ENCODE data around the gene RBM24.
"Not testable (repeated sequence)": the region's sequence is repeated elsewhere in the genome, so short reads cannot be mapped to it uniquely, and the experiment has no call there.

RBM24 gene

GRCh38 chr6:17315262-17315661, 34.1 kb downstream of the RBM24 start:
- no peak for ATAC-seq (ENCODE audit: insufficient read depth, low read depth)
- Histone ChIP-seq H3K27ac (ENCODE audit: low read length) (no peak overlapping the region), H3K4me2 (ENCODE audit: insufficient read depth, low read length) (no peak overlapping the region)

GRCh38 chr6:17318435-17319165, 37.4 kb downstream of the RBM24 start:
- H3K27ac ChIP-seq (ENCODE audit: low read length): no peak overlapping the region
- no peaks in the 10 kb centered on the region for H3K79me2 ChIP-seq (ENCODE audit: insufficient read depth, low read length)
- H3K4me1 ChIP-seq (ENCODE audit: insufficient read depth, low read length): no peaks in the 10 kb centered on the region
- H2AFZ ChIP-seq (ENCODE audit: low read depth, low read length): no peak overlapping the region
- H3K36me3 ChIP-seq (ENCODE audit: insufficient read depth, low read length): no peaks in the 10 kb centered on the region
- no peak for ATAC-seq (ENCODE audit: insufficient read depth, low read depth)
- H3K9ac ChIP-seq (ENCODE audit: low read depth, low read length): no peak overlapping the region
- H3K4me2 ChIP-seq (ENCODE audit: insufficient read depth, low read length): no peak overlapping the region
- no peaks in the 10 kb centered on the region for H3K27me3 ChIP-seq (ENCODE audit: insufficient read depth, low read length, poor library complexity)
- H3K4me3 ChIP-seq (ENCODE audit: low read depth in 1 of 2, low read length in 2 of 2): no peak overlapping the region
- TF ChIP-seq EZH2 (IDR thresholded peaks at IDR 0.05; ENCODE audit: borderline replicate concordance, low read depth, low read length, severe bottlenecking) (no peak), CTCF (IDR thresholded peaks at IDR 0.05; ENCODE audit: borderline replicate concordance, extremely low read depth, low read length, poor library complexity, severe bottlenecking) (no peak)
- H3K9me3 ChIP-seq (ENCODE audit: insufficient read depth, low read length, severe bottlenecking): no peaks in the 10 kb centered on the region
- DNase-seq: no peak
- H4K20me1 ChIP-seq (ENCODE audit: insufficient read depth, low read length): no peaks in the 10 kb centered on the region

More at GRCh38 chr6:17315262-17315661, 34.1 kb downstream of the RBM24 start:
- H3K36me3 ChIP-seq (ENCODE audit: insufficient read depth, low read length): no peaks in the 10 kb centered on the region
- H3K4me1 ChIP-seq (ENCODE audit: insufficient read depth, low read length): no peaks in the 10 kb centered on the region
- no peaks in the 10 kb centered on the region for H3K9me3 ChIP-seq (ENCODE audit: insufficient read depth, low read length, severe bottlenecking)
- no peaks in the 10 kb centered on the region for H4K20me1 ChIP-seq (ENCODE audit: insufficient read depth, low read length)
- no peak for DNase-seq
- H3K79me2 ChIP-seq (ENCODE audit: insufficient read depth, low read length): no peaks in the 10 kb centered on the region
- no peak overlapping the region for H3K4me3 ChIP-seq (ENCODE audit: low read depth in 1 of 2, low read length in 2 of 2)
- H2AFZ ChIP-seq (ENCODE audit: low read depth, low read length): no peak overlapping the region
- TF ChIP-seq EZH2 (IDR thresholded peaks at IDR 0.05; ENCODE audit: borderline replicate concordance, low read depth, low read length, severe bottlenecking) (no peak), CTCF (IDR thresholded peaks at IDR 0.05; ENCODE audit: borderline replicate concordance, extremely low read depth, low read length, poor library complexity, severe bottlenecking) (no peak)
- no peak overlapping the region for H3K9ac ChIP-seq (ENCODE audit: low read depth, low read length)
- no peaks in the 10 kb centered on the region for H3K27me3 ChIP-seq (ENCODE audit: insufficient read depth, low read length, poor library complexity)

DNA sequence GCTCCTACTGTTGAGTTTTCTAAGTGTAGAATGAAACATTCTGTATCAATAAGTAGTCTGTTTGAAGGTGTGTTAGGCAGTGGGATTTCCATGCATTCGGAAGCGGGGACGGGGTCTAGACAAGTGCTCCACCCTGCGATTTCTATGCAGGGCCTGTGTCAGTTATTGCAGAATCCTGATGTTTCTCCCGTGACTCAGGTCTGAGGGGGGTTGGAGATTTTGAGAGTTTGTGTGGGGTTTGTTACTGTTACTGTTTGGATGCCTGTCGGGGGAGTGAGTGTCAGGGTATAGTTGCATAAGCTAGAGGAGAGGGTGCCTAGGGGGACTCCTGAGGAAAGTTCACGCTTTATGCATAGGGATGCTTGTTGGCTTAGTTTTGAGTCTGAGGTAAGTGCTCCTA, 39.1 kb downstream of the RBM24 start:
- H4K20me1 ChIP-seq (ENCODE audit: insufficient read depth, low read length); ATAC-seq (ENCODE audit: insufficient read depth, low read depth); H3K27me3 ChIP-seq (ENCODE audit: insufficient read depth, low read length, poor library complexity): not testable (repeated sequence)

DNA sequence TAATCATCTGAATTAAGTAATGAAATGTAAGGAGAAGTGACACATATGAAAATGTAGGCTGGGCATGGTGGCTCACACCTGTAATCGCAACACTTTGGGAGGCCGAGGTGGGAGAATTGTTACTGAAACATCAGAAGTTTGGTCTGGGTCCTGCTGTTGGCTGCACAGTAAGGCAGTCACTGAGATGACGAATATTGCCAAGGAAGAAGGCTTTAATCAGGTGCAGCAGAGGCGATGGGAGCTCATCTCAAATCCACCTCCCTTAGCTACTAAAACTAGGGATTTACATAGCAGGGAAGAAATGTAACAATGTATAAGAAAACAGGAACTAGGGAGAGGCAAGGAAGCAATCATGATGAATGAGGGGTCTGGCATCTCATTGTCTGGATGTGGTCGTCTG, 50.1 kb downstream of the RBM24 start:
- no peak for TF ChIP-seq CTCF (IDR thresholded peaks at IDR 0.05; ENCODE audit: borderline replicate concordance, extremely low read depth, low read length, poor library complexity, severe bottlenecking)
- no peaks in the 10 kb centered on the region for H3K79me2 ChIP-seq (ENCODE audit: insufficient read depth, low read length)
- no peaks in the 10 kb centered on the region for H3K36me3 ChIP-seq (ENCODE audit: insufficient read depth, low read length)

More for the DNA sequence above, 39.1 kb downstream of the RBM24 start:
- not testable (repeated sequence) for H3K4me1 ChIP-seq (ENCODE audit: insufficient read depth, low read length); H3K4me2 ChIP-seq (ENCODE audit: insufficient read depth, low read length); H2AFZ ChIP-seq (ENCODE audit: low read depth, low read length); H3K79me2 ChIP-seq (ENCODE audit: insufficient read depth, low read length); H3K36me3 ChIP-seq (ENCODE audit: insufficient read depth, low read length); H3K9ac ChIP-seq (ENCODE audit: low read depth, low read length); H3K27ac ChIP-seq (ENCODE audit: low read length); H3K4me3 ChIP-seq (ENCODE audit: low read depth in 1 of 2, low read length in 2 of 2); H3K9me3 ChIP-seq (ENCODE audit: insufficient read depth, low read length, severe bottlenecking); DNase-seq

More for the DNA sequence above, 50.1 kb downstream of the RBM24 start:
- no peak overlapping the region for H3K9ac ChIP-seq (ENCODE audit: low read depth, low read length)
- no peak overlapping the region for H3K27ac ChIP-seq (ENCODE audit: low read length)
- no peaks in the 10 kb centered on the region for H3K9me3 ChIP-seq (ENCODE audit: insufficient read depth, low read length, severe bottlenecking)
- H3K4me2 ChIP-seq (ENCODE audit: insufficient read depth, low read length): no peak overlapping the region
- no peaks in the 10 kb centered on the region for H3K27me3 ChIP-seq (ENCODE audit: insufficient read depth, low read length, poor library complexity)
- DNase-seq: no peak
- no peaks in the 10 kb centered on the region for H3K4me1 ChIP-seq (ENCODE audit: insufficient read depth, low read length)
- H3K4me3 ChIP-seq (ENCODE audit: low read depth in 1 of 2, low read length in 2 of 2): no peak overlapping the region
- H2AFZ ChIP-seq (ENCODE audit: low read depth, low read length): no peak overlapping the region
- ATAC-seq (ENCODE audit: insufficient read depth, low read depth): no peak
- H4K20me1 ChIP-seq (ENCODE audit: insufficient read depth, low read length): no peaks in the 10 kb centered on the region
